Measurements from ENCODE around the gene AGAP1.

GRCh38 chr2:235970204-235971040, 476.6 kb downstream of the AGAP1 start:
- TF ChIP-seq MAFK (IDR thresholded peaks at IDR 0.05; ENCODE audit: partially characterized antibody) = no peak
- no peak for TF ChIP-seq HOXA7 (CRISPR knock-in tag; IDR thresholded peaks at IDR 0.05)
- no peak for TF ChIP-seq JUNB (IDR thresholded peaks at IDR 0.05)
- TF ChIP-seq USF2 (IDR thresholded peaks at IDR 0.05) = no peak

Data from A549 (cell line).